Measurements from ENCODE around the gene ZNF385C. TPM values are rescaled to one million over a fixed set of nuclear protein-coding genes. Genes with fewer than 3 reads are reported as not detected.
"Not testable (repeated sequence)": the region's sequence is repeated elsewhere in the genome, so short reads cannot be mapped to it uniquely, and the experiment has no call there.

Gene ZNF385C
- polyA plus RNA-seq, 2 of the 4 experiments (the other 2 are of a cell fraction): 0.13 to 0.61 TPM

DNA sequence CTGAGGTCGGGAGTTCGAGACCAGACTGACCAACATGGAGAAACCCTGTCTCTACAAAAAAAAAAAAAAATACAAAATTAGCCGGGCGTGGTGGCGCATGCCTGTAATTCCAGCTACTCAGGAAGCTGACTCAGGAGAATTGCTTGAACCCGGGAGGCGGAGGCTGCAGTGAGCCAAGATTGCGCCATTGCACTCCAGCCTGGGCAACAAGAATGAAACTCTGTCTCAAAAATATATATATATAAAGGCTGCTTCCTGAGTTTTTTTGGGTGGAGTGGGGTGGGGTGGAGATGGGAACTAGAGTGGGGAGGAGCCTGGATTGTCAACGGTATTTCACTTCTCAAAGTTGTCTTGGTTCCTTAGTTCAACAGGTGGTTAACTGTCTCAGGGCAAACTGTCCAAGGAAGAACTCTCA lies 88.0 kb downstream of the ZNF385C start:
- TF ChIP-seq MAFK (IDR thresholded peaks at IDR 0.05; ENCODE audit: partially characterized antibody) (peak; percentile 36), CEBPB (IDR thresholded peaks at IDR 0.05) (peak in 1 of 2 experiments; percentile 41; a peak in 1 of 4 replicates)

DNA sequence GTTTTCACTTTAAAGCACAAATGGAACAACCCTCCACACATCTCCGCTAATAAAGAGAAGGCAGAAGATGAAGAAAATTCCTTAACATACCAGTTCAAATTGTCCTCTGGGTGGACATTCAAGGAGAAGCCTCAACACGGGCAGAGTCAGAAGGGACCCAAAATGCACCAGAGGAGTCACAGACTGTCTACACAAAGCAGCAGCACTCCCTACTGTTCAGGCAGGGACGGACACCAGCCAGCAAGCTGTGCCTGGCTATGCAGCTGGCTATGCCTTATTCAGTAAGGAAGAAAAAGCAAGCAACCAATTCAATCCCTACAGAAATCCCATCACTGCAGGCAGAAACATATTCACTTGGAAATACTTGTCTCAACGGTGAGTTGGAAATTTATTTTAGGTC lies 89.1 kb downstream of the ZNF385C start:
- Histone ChIP-seq H3K9me3 (no peaks in the 10 kb centered on the region), H3K27ac (no peak overlapping the region), H3K4me3 (no peak overlapping the region), H3K4me2 (no peak overlapping the region), H3K4me1 (peaks cover 43% of the 10 kb centered on the region)
- DNase-seq (ENCODE audit: low read depth in 1 of 2, low spot score in 1 of 2): peak in 1 of 2 experiments; percentile 51
- no peak for TF ChIP-seq ESRRA (IDR thresholded peaks at IDR 0.05; ENCODE audit: borderline replicate concordance, low read length)
- TF ChIP-seq JUN (IDR thresholded peaks at IDR 0.05): no peak
- TF ChIP-seq, protein P1, sequence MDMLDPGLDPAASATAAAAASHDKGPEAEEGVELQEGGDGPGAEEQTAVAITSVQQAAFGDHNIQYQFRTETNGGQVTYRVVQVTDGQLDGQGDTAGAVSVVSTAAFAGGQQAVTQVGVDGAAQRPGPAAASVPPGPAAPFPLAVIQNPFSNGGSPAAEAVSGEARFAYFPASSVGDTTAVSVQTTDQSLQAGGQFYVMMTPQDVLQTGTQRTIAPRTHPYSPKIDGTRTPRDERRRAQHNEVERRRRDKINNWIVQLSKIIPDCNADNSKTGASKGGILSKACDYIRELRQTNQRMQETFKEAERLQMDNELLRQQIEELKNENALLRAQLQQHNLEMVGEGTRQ (IDR thresholded peaks at IDR 0.05): no peak
- TF ChIP-seq MYC (IDR thresholded peaks at IDR 0.05; ENCODE audit: borderline replicate concordance, low read length): no peak
- no peak for TF ChIP-seq KDM5A (IDR thresholded peaks at IDR 0.05)
- TF ChIP-seq FOSL2 (IDR thresholded peaks at IDR 0.05): no peak
- no peak for TF ChIP-seq FOSL2 (CRISPR knock-in tag; IDR thresholded peaks at IDR 0.05)
- TF ChIP-seq, protein P2, sequence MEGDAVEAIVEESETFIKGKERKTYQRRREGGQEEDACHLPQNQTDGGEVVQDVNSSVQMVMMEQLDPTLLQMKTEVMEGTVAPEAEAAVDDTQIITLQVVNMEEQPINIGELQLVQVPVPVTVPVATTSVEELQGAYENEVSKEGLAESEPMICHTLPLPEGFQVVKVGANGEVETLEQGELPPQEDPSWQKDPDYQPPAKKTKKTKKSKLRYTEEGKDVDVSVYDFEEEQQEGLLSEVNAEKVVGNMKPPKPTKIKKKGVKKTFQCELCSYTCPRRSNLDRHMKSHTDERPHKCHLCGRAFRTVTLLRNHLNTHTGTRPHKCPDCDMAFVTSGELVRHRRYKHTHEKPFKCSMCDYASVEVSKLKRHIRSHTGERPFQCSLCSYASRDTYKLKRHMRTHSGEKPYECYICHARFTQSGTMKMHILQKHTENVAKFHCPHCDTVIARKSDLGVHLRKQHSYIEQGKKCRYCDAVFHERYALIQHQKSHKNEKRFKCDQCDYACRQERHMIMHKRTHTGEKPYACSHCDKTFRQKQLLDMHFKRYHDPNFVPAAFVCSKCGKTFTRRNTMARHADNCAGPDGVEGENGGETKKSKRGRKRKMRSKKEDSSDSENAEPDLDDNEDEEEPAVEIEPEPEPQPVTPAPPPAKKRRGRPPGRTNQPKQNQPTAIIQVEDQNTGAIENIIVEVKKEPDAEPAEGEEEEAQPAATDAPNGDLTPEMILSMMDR (IDR thresholded peaks at IDR 0.05): peak; percentile 11; the same call in 1 of the 3 replicates
- TF ChIP-seq RAD21 (conservative IDR thresholded peaks at IDR 0.05 in 1 of 2, IDR thresholded peaks at IDR 0.05 in 1 of 2): peak in 1 of 2 experiments; percentile 41; a peak in 3 of 5 replicates
- no peak for TF ChIP-seq NR3C1 (IDR thresholded peaks at IDR 0.05)
- ChIA-PET POLR2A (interaction anchor here (0.9 to 1.6 kb wide), 3 partner anchors 9 to 43 kb away, joined by 3 to 5 read pairs (median 3); partner anchors contain the start of genes CNP, DNAJC7 and NKIRAS2), CTCF (interaction anchor here (0.6 to 1.9 kb wide), 11 partner anchors 11 to 92 kb away, joined by 3 to 13 read pairs (median 3); partner anchors contain the start of gene NKIRAS2)
- no peak for FAIRE-seq
- peak; percentile 78 to 82; a peak in 5 of 6 replicates for ATAC-seq
- WGBS (ENCODE audit: missing lambda C conversion rate): 86% methylated on average over 4 of the region's 4 CpGs

More for the DNA sequence above, 88.0 kb downstream of the ZNF385C start:
- CTCF ChIA-PET: interaction anchor here (1.4 to 1.9 kb wide), 2 partner anchors 10 to 51 kb away, joined by 3 to 13 read pairs; partner anchors contain the start of gene NKIRAS2
- POLR2A ChIA-PET; FAIRE-seq; H3K4me3 ChIP-seq; DNase-seq (ENCODE audit: low read depth in 1 of 2, low spot score in 1 of 2); H3K9me3 ChIP-seq; ATAC-seq: not testable (repeated sequence)
- Histone ChIP-seq H3K27ac (peak overlapping the region in 1 of 2 experiments; percentile 23; a peak in 2 of 6 replicates), H3K4me1 (peaks cover 35% of the 10 kb centered on the region), H3K4me2 (peak overlapping the region; percentile 17)
- 61% methylated on average over 9 of the region's 9 CpGs for WGBS (ENCODE audit: missing lambda C conversion rate)

- no peaks in the 10 kb centered on the region for H3K9me3 ChIP-seq
- CTCF ChIA-PET: interaction anchor here (0.6 to 6.5 kb wide), 8 partner anchors 8 to 114 kb away, joined by 3 to 70 read pairs (median 4); partner anchors contain the start of genes DNAJC7 and NKIRAS2
- no peak for FAIRE-seq
- no peak overlapping the region for H3K4me2 ChIP-seq
- no peak for DNase-seq (ENCODE audit: low read depth in 1 of 2, low spot score in 1 of 2)
- ATAC-seq: no peak
- H3K4me3 ChIP-seq: no peak overlapping the region
- H3K4me1 ChIP-seq: peaks cover 52% of the 10 kb centered on the region
- POLR2A ChIA-PET: interaction anchor here (0.9 to 2.5 kb wide), 2 partner anchors 11 to 12 kb away, joined by 3 to 7 read pairs; partner anchors contain the start of gene DNAJC7
- 96% methylated on average over 1 of the region's 1 CpG for WGBS (ENCODE audit: missing lambda C conversion rate)
- TF ChIP-seq E2F6 (IDR thresholded peaks at IDR 0.05; ENCODE audit: borderline replicate concordance, low read depth) (no peak), ELK1 (IDR thresholded peaks at IDR 0.05; ENCODE audit: low read depth, low read length) (no peak), POLR2A (IDR thresholded peaks at IDR 0.05; ENCODE audit: low read length) (no peak), MAFK (IDR thresholded peaks at IDR 0.05; ENCODE audit: partially characterized antibody) (no peak), HOXA7 (CRISPR knock-in tag; IDR thresholded peaks at IDR 0.05) (no peak), BHLHE40 (IDR thresholded peaks at IDR 0.05; ENCODE audit: low read depth, low read length) (no peak), ZSCAN20 (CRISPR knock-in tag; IDR thresholded peaks at IDR 0.05) (no peak), CHD4 (IDR thresholded peaks at IDR 0.05; ENCODE audit: borderline replicate concordance) (no peak)
- no peak overlapping the region for H3K27ac ChIP-seq
These were observed 93.1 kb downstream of the ZNF385C start for GRCh38 chr17:42005166-42005565.
